H9 (cell line): ENCODE results near the gene PGS1. TPM values are rescaled to one million over a fixed set of nuclear protein-coding genes. Genes with fewer than 3 reads are reported as not detected.

ENCODE experiments used
- DNase-seq: peaks from one replicate; pipeline ENCODE4 v3.0.0-alpha.2; 2017
- H2AFZ ChIP-seq: one replicate; pipeline ENCODE4 v1.6.1; 2013; ENCODE audit warnings: mild to moderate bottlenecking, low read length, control low read depth, moderate library complexity
- H2AK5ac ChIP-seq: 2 replicates; pipeline ENCODE4 v1.6.1; 2013; ENCODE audit warnings: low read length, control low read depth, mixed read lengths; ENCODE audit not compliant: insufficient read length
- H2BK120ac ChIP-seq: one replicate; pipeline ENCODE4 v1.6.1; 2013; ENCODE audit warnings: low read depth, mild to moderate bottlenecking, low read length, control low read depth, inconsistent platforms; ENCODE audit not compliant: poor library complexity, severe bottlenecking
- H2BK12ac ChIP-seq: 2 replicates; pipeline ENCODE4 v1.6.1; 2013; ENCODE audit warnings: low read length, control low read depth, mixed read lengths, low read depth; ENCODE audit not compliant: insufficient read length
- H2BK15ac ChIP-seq: 2 replicates; pipeline ENCODE4 v1.6.1; 2013; ENCODE audit warnings: low read depth, low read length, control low read depth
- H2BK20ac ChIP-seq: one replicate; pipeline ENCODE4 v1.6.1; 2013; ENCODE audit warnings: low read depth, mild to moderate bottlenecking, low read length, control low read depth, inconsistent platforms; ENCODE audit not compliant: poor library complexity, severe bottlenecking
- H2BK5ac ChIP-seq: 2 replicates; pipeline ENCODE4 v1.6.1; 2013; ENCODE audit warnings: low read length, control low read depth, mixed read lengths; ENCODE audit not compliant: insufficient read length
- H3K14ac ChIP-seq: 2 replicates; pipeline ENCODE4 v1.6.1; 2013; ENCODE audit warnings: low read length, control low read depth; ENCODE audit not compliant: insufficient read depth
- H3K18ac ChIP-seq: 2 replicates; pipeline ENCODE4 v1.6.1; 2013; ENCODE audit warnings: low read depth, mild to moderate bottlenecking, mixed read lengths, low read length, control low read depth; ENCODE audit not compliant: insufficient read length
- H3K23ac ChIP-seq: 2 replicates; pipeline ENCODE4 v1.6.1; 2013; ENCODE audit warnings: low read length, control low read depth, mixed read lengths, low read depth; ENCODE audit not compliant: insufficient read length
- H3K23me2 ChIP-seq: 2 replicates; pipeline ENCODE4 v1.6.1; 2013; ENCODE audit warnings: low read depth, mild to moderate bottlenecking, mixed read lengths, low read length, control low read depth; ENCODE audit not compliant: insufficient read length, poor library complexity, severe bottlenecking
- H3K27ac ChIP-seq: 2 replicates; pipeline ENCODE4 v1.5.1; 2013; ENCODE audit warnings: low read length, control low read depth, mixed read lengths, low read depth; ENCODE audit not compliant: insufficient read length
- H3K27me3 ChIP-seq: 2 replicates; pipeline ENCODE4 v1.6.1; 2013; ENCODE audit warnings: low read length, control low read depth, inconsistent platforms; ENCODE audit not compliant: insufficient read depth
- H3K4ac ChIP-seq: 2 replicates; pipeline ENCODE4 v1.6.1; 2013; ENCODE audit warnings: low read depth, mild to moderate bottlenecking, control low read depth, inconsistent platforms, low read length, moderate library complexity
- H3K4me1 ChIP-seq: 2 replicates; pipeline ENCODE4 v1.6.1; 2013; ENCODE audit warnings: low read length, control low read depth, inconsistent platforms; ENCODE audit not compliant: insufficient read depth
- H3K4me2 ChIP-seq: 2 replicates; pipeline ENCODE4 v1.6.1; 2013; ENCODE audit warnings: low read length, control low read depth, mixed read lengths; ENCODE audit not compliant: insufficient read length, insufficient read depth
- H3K56ac ChIP-seq: 2 replicates; pipeline ENCODE4 v1.6.1; 2013; ENCODE audit warnings: low read depth, mild to moderate bottlenecking, mixed read lengths, low read length, control low read depth; ENCODE audit not compliant: insufficient read length
- H3K79me1 ChIP-seq: 2 replicates; pipeline ENCODE4 v1.6.1; 2013; ENCODE audit warnings: low read depth, mild to moderate bottlenecking, moderate library complexity, low read length, control low read depth, inconsistent platforms; ENCODE audit not compliant: insufficient read depth, poor library complexity, severe bottlenecking
- H3K79me2 ChIP-seq: 2 replicates; pipeline ENCODE4 v1.6.1; 2013; ENCODE audit warnings: low read length, control low read depth, inconsistent platforms; ENCODE audit not compliant: insufficient read depth
- H3K9ac ChIP-seq: 2 replicates; pipeline ENCODE4 v1.6.1; 2013; ENCODE audit warnings: low read length, control low read depth, mixed read lengths; ENCODE audit not compliant: insufficient read length; ENCODE audit errors: extremely low read depth
- H3K9me3 ChIP-seq: one replicate; pipeline ENCODE4 v1.6.1; 2013; ENCODE audit warnings: low read depth, low read length, inconsistent platforms; ENCODE audit not compliant: control insufficient read depth
- H3T11ph ChIP-seq: one replicate; pipeline ENCODE4 v1.6.1; 2013; ENCODE audit warnings: mild to moderate bottlenecking, low read length, control low read depth, inconsistent platforms
- H4K20me1 ChIP-seq: one replicate; pipeline ENCODE4 v1.6.1; 2013; ENCODE audit not compliant: control insufficient read depth, insufficient read length, insufficient read depth
- H4K5ac ChIP-seq: 2 replicates; pipeline ENCODE4 v1.6.1; 2013; ENCODE audit warnings: low read depth, mild to moderate bottlenecking, mixed read lengths, low read length, control low read depth; ENCODE audit not compliant: insufficient read length
- H4K8ac ChIP-seq: replicated peaks from 2 replicates; pipeline ENCODE4 v1.6.1; 2013; ENCODE audit warnings: low read length, control low read depth, mixed read lengths, low read depth; ENCODE audit not compliant: insufficient read length
- H4K91ac ChIP-seq: 2 replicates; pipeline ENCODE4 v1.6.1; 2013; ENCODE audit warnings: low read depth, mild to moderate bottlenecking, moderate library complexity, mixed read lengths, low read length, control low read depth; ENCODE audit not compliant: insufficient read length
- H3K27ac Mint-ChIP-seq, 3 experiments: 2 replicates in 2 of 3; 3 replicates in 1 of 3; pipeline ENCODE4 v1.8.0; 2020 to 2021; ENCODE audit warnings: mixed read lengths in 3 of 3, mild to moderate bottlenecking in 1 of 3, moderate library complexity in 1 of 3
- H3K27me3 Mint-ChIP-seq: 2 replicates; pipeline ENCODE4 v1.8.0; 2021; ENCODE audit warnings: low read depth, mild to moderate bottlenecking, moderate library complexity, mixed read lengths
- H3K36me3 Mint-ChIP-seq, 3 experiments: 2 replicates in 2 of 3; 3 replicates in 1 of 3; pipeline ENCODE4 v1.8.0; 2020 to 2021; ENCODE audit warnings: low read depth in 3 of 3, mixed read lengths in 3 of 3; ENCODE audit not compliant: insufficient read depth in 1 of 3
- H3K4me1 Mint-ChIP-seq, 2 experiments: 2 replicates each; pipeline ENCODE4 v1.8.0; 2020; ENCODE audit warnings: mixed read lengths in 2 of 2
- H3K4me3 Mint-ChIP-seq, 2 experiments: 2 replicates in 1 of 2; 3 replicates in 1 of 2; pipeline ENCODE4 v1.8.0; 2020 to 2021; ENCODE audit warnings: mild to moderate bottlenecking in 2 of 2, mixed read lengths in 2 of 2, moderate library complexity in 1 of 2
- H3K9me3 Mint-ChIP-seq, 2 experiments: 2 replicates in 1 of 2; 3 replicates in 1 of 2; pipeline ENCODE4 v1.8.0; 2020; ENCODE audit warnings: mild to moderate bottlenecking in 2 of 2, mixed read lengths in 2 of 2, moderate library complexity in 1 of 2
- WGBS: extraction: QIAGEN DNeasy Blood & Tissue Kit; methylation state at CpG from one replicate; pipeline ENCODE4 v1.1.7; 2013; ENCODE audit warnings: missing lambda C conversion rate, low lambda C conversion rate, mixed read lengths; ENCODE audit not compliant: insufficient read length; ENCODE audit errors: extremely low coverage; 5-methylcytosine and 5-hydroxymethylcytosine counted together
- total RNA-seq: library from RNA; stranded (reverse); gene quantifications from 2 replicates; pipeline ENCODE4 v1.2.1, GENCODE V29; 2021
- TF ChIP-seq, protein P1 (sequence below): fragments of 200-600 bp; sonication (generic); conservative IDR thresholded peaks from 3 replicates; pipeline ENCODE4 v1.8.0; 2021; ENCODE audit warnings: antibody characterized with exemption, mild to moderate bottlenecking

The PGS1 gene
- total RNA-seq, 1 experiment from 2014 or later = 45.7 TPM

DNA sequence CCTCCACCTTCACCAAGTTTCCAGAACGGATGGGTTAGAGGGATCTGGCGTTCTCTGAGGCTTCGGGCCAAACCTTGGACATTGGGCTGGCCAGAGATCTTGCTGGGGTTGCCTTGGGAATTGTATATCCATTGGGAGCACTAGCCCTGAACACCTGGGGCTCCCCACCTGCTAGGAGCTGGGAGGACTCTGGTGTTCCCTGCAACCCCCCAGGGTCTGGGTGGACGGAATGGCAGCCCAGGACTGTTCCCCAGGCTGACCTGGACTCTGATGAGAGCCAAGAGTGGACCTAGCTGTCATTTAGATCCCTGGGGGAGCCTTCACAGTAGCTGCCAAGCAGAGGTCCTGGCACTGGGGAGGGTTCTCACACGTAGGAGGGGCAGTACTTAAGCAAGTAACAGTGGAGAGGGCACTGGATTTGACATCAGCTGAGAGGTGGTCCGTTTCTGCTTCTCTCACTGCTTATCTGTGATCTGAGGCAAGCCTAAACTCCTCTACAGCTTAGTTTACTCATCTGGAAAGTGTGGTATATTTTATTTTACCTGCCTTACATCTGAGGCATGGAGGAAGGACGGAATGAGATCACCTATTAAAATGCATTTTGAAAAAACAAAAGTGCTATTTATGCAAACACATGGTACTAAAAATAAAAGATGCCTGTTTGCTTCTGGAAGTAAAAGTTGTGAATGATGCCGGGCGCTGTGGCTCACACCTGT, 30.2 kb upstream of the PGS1 start:
- H2AK5ac ChIP-seq = no peak overlapping the region
- H4K8ac ChIP-seq = no peak overlapping the region
- no peaks in the 10 kb centered on the region; the same call in 1 of the 2 replicates for H3K4me1 ChIP-seq
- peaks cover 18 to 20% of the 10 kb centered on the region in 2 experiments for H3K4me1 Mint-ChIP-seq
- no peak overlapping the region for H3T11ph ChIP-seq
- TF ChIP-seq, protein P1, sequence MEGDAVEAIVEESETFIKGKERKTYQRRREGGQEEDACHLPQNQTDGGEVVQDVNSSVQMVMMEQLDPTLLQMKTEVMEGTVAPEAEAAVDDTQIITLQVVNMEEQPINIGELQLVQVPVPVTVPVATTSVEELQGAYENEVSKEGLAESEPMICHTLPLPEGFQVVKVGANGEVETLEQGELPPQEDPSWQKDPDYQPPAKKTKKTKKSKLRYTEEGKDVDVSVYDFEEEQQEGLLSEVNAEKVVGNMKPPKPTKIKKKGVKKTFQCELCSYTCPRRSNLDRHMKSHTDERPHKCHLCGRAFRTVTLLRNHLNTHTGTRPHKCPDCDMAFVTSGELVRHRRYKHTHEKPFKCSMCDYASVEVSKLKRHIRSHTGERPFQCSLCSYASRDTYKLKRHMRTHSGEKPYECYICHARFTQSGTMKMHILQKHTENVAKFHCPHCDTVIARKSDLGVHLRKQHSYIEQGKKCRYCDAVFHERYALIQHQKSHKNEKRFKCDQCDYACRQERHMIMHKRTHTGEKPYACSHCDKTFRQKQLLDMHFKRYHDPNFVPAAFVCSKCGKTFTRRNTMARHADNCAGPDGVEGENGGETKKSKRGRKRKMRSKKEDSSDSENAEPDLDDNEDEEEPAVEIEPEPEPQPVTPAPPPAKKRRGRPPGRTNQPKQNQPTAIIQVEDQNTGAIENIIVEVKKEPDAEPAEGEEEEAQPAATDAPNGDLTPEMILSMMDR = no peak
- no peaks in the 10 kb centered on the region for H3K36me3 Mint-ChIP-seq
- H3K18ac ChIP-seq = no peak overlapping the region
- peaks cover 37% of the 10 kb centered on the region for H3K27me3 Mint-ChIP-seq
- H2AFZ ChIP-seq = no peak overlapping the region
- H4K20me1 ChIP-seq = no peaks in the 10 kb centered on the region
- H3K14ac ChIP-seq = no peak overlapping the region
- H3K9me3 Mint-ChIP-seq = no peaks in the 10 kb centered on the region
- H2BK120ac ChIP-seq = no peak overlapping the region
- H3K23ac ChIP-seq = no peak overlapping the region
- H4K5ac ChIP-seq = no peak overlapping the region
- H3K23me2 ChIP-seq = peaks cover 2% of the 10 kb centered on the region
- no peaks in the 10 kb centered on the region for H3K79me2 ChIP-seq
- H2BK20ac ChIP-seq = no peak overlapping the region
- H3K9ac ChIP-seq = no peak overlapping the region
- H3K27ac Mint-ChIP-seq = no peak overlapping the region; a peak in 1 of 7 replicates
- no peak overlapping the region for H3K4me3 Mint-ChIP-seq
- H2BK5ac ChIP-seq = no peak overlapping the region
- H3K27me3 ChIP-seq = no peaks in the 10 kb centered on the region
- no peak overlapping the region for H2BK15ac ChIP-seq
- whole genome bisulfite sequencing = no CpG with 5 or more reads among the region's 9 CpGs
- no peak overlapping the region for H3K4ac ChIP-seq
- DNase-seq = no peak
- no peak overlapping the region for H3K4me2 ChIP-seq
- no peak overlapping the region for H2BK12ac ChIP-seq
- no peak overlapping the region for H3K27ac ChIP-seq
- H3K9me3 ChIP-seq = no peaks in the 10 kb centered on the region
- no peak overlapping the region for H3K56ac ChIP-seq
- H4K91ac ChIP-seq = no peak overlapping the region
- H3K79me1 ChIP-seq = no peaks in the 10 kb centered on the region
